ENCODE results near the gene FGA. TPM values are rescaled to one million over a fixed set of nuclear protein-coding genes. Genes with fewer than 3 reads are reported as not detected.

FGA gene
- polyA plus RNA-seq, 1 experiment: 0.09 TPM

DNA sequence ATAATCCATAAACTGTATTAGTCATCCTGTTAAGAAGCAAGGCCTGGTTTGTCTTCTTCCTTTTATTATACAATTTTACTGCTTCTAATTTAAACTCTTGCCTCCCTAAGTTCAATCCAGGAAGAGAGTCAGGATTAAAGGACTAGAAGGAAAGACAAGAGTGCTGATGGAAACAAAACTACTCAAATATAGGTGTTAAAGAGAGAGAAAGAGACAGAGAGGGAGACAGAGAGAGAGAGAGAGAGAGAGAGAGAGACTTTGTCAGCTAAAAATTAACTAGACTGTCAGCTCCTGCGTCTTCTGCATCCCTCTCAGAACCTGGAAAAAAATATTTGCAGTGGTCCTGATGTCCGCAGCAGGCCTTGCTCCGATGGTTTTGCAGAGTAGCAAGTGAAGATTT is 35.4 kb upstream of the FGA start:
- peaks cover 18% of the 10 kb centered on the region for H3K27me3 ChIP-seq (ENCODE audit: control insufficient read depth, insufficient read depth, low read length)
- ChIA-PET CTCF (interaction anchor here (0.8 to 9.7 kb wide), 8 partner anchors 8 to 90 kb away, joined by 3 to 183 read pairs (median 4); no protein-coding TSS in a partner anchor), POLR2A (no interaction called here)
- no peak for DNase-seq (ENCODE audit: low read depth, low spot score)
- H3K9me3 ChIP-seq (ENCODE audit: control insufficient read depth, insufficient read depth, low read length): no peaks in the 10 kb centered on the region; the same call in 1 of the 2 replicates
- TF ChIP-seq, protein P1, sequence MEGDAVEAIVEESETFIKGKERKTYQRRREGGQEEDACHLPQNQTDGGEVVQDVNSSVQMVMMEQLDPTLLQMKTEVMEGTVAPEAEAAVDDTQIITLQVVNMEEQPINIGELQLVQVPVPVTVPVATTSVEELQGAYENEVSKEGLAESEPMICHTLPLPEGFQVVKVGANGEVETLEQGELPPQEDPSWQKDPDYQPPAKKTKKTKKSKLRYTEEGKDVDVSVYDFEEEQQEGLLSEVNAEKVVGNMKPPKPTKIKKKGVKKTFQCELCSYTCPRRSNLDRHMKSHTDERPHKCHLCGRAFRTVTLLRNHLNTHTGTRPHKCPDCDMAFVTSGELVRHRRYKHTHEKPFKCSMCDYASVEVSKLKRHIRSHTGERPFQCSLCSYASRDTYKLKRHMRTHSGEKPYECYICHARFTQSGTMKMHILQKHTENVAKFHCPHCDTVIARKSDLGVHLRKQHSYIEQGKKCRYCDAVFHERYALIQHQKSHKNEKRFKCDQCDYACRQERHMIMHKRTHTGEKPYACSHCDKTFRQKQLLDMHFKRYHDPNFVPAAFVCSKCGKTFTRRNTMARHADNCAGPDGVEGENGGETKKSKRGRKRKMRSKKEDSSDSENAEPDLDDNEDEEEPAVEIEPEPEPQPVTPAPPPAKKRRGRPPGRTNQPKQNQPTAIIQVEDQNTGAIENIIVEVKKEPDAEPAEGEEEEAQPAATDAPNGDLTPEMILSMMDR (IDR thresholded peaks at IDR 0.05; ENCODE audit: low read depth, low read length): no peak
- H3K4me3 ChIP-seq (ENCODE audit: low read depth, low read length): no peak overlapping the region
- H3K27ac ChIP-seq (ENCODE audit: low read depth, low read length): no peak overlapping the region

DNA sequence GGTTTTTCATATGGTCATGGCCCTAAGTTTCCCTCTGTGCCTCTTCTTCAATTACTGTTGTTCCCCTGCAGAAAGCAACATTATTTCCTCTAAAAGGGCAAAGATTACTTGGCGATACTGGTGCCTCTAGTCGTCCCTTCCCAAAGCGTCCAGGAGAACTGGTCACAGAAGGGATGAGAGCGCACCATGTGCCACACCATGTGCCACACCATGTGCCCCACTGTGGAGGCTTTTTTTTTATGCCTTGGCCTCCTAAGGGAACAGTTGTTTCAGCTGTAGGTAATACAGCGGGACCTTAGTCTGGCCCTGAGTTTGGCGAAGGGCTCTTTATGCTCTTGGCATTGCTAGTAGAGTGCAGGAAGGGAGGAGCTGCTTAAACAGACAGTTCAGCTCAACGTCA is 33.5 kb upstream of the FGA start:
- Histone ChIP-seq H3K27me3 (ENCODE audit: control insufficient read depth, insufficient read depth, low read length) (peaks cover 18% of the 10 kb centered on the region), H3K27ac (ENCODE audit: low read depth, low read length) (no peak overlapping the region), H3K4me3 (ENCODE audit: low read depth, low read length) (no peak overlapping the region), H3K9me3 (ENCODE audit: control insufficient read depth, insufficient read depth, low read length) (no peaks in the 10 kb centered on the region; the same call in 1 of the 2 replicates)
- ChIA-PET CTCF (interaction anchor here (0.9 to 9.7 kb wide), 8 partner anchors 9 to 121 kb away, joined by 3 to 183 read pairs (median 6); partner anchors contain the start of gene PLRG1), POLR2A (no interaction called here)
- no peak for DNase-seq (ENCODE audit: low read depth, low spot score)
- TF ChIP-seq, protein P1 (IDR thresholded peaks at IDR 0.05; ENCODE audit: low read depth, low read length): no peak

DNA sequence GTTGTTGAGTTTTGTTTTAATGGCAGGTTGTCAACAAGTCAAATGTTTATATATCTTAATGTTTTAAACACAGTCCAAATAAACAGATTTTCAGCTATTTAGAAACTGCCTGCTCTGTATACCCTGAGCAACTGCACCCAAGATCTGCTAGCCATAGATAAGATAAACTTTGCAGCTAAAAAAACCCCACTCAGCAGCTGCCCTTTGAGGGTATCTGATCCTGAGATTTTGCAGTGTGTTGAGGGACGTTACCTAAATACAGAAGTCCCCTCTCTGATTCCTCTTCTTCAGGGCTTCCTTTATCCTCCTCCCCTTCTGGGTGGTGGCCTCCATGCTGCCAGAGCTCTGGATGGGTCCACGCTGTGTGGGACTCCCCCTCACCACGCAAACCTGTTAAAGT is 32.9 kb upstream of the FGA start:
- Histone ChIP-seq H3K4me3 (ENCODE audit: low read depth, low read length) (no peak overlapping the region), H3K9me3 (ENCODE audit: control insufficient read depth, insufficient read depth, low read length) (no peaks in the 10 kb centered on the region; the same call in 1 of the 2 replicates), H3K27ac (ENCODE audit: low read depth, low read length) (no peak overlapping the region), H3K27me3 (ENCODE audit: control insufficient read depth, insufficient read depth, low read length) (peaks cover 18% of the 10 kb centered on the region)
- ChIA-PET CTCF (interaction anchor here (0.6 to 9.7 kb wide), 12 partner anchors 9 to 1869 kb away, joined by 3 to 183 read pairs (median 4); partner anchors contain the start of genes FGB and PLRG1), POLR2A (no interaction called here)
- TF ChIP-seq, protein P1 (IDR thresholded peaks at IDR 0.05; ENCODE audit: low read depth, low read length): no peak
- no peak for DNase-seq (ENCODE audit: low read depth, low spot score)

DNA sequence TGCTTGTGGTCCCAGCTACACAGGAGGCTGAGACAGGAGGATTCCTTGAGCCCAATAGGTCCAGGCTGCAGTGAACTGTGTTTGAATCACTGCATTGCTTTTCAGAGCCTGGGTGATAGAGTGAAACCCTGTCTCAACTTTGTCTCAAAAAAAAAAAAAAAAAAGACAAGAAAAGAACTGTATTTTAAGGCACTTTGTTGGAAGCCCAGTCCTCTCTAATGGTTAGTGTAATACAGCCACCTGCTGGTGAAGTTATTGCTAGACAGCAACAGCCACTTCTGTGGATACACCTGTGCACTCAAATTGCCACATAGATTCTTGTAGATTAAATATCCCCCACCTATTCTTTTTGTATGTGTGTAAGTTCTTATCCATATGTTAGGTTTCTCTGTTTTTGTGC is 32.1 kb upstream of the FGA start:
- Histone ChIP-seq H3K27me3 (ENCODE audit: control insufficient read depth, insufficient read depth, low read length) (peaks cover 18% of the 10 kb centered on the region), H3K9me3 (ENCODE audit: control insufficient read depth, insufficient read depth, low read length) (no peaks in the 10 kb centered on the region; the same call in 1 of the 2 replicates), H3K4me3 (ENCODE audit: low read depth, low read length) (no peak overlapping the region), H3K27ac (ENCODE audit: low read depth, low read length) (no peak overlapping the region)
- CTCF ChIA-PET: interaction anchor here (0.6 to 9.7 kb wide), 14 partner anchors 10 to 1722 kb away, joined by 3 to 183 read pairs (median 4); partner anchors contain the start of genes FGB and PLRG1
- TF ChIP-seq, protein P1 (IDR thresholded peaks at IDR 0.05; ENCODE audit: low read depth, low read length): peak; percentile 56
- POLR2A ChIA-PET: no interaction called here
- peak; percentile 11 for DNase-seq (ENCODE audit: low read depth, low spot score)

DNA sequence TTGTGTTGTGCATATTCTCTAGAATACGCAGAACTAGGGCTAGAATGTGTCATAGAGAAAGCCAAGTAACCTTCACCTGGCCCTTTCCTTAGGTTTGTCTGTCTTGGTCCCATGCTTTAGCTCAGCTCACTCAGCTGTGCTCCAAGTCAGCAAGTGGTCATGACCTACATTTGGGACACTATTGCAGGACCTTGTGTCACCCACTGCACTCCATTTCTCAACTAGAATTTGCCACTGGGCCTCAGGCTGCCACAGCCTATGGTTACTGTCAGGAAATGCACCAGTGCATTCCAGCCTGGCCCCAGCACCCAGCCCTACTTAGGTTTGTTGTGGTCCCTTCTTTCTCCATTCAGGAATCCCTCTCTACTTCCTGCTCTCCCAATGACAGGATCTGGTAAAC is 29.6 kb upstream of the FGA start:
- POLR2A ChIA-PET: no interaction called here
- CTCF ChIA-PET: interaction anchor here (1.3 to 9.7 kb wide), 11 partner anchors 13 to 74 kb away, joined by 3 to 183 read pairs (median 13); partner anchors contain the start of gene PLRG1
- TF ChIP-seq, protein P1 (IDR thresholded peaks at IDR 0.05; ENCODE audit: low read depth, low read length): no peak

More for the DNA sequence above, 29.6 kb upstream of the FGA start:
- H3K27me3 ChIP-seq (ENCODE audit: control insufficient read depth, insufficient read depth, low read length): peaks cover 4% of the 10 kb centered on the region
- H3K4me3 ChIP-seq (ENCODE audit: low read depth, low read length): no peak overlapping the region
- H3K9me3 ChIP-seq (ENCODE audit: control insufficient read depth, insufficient read depth, low read length): no peaks in the 10 kb centered on the region
- H3K27ac ChIP-seq (ENCODE audit: low read depth, low read length): no peak overlapping the region
- no peak for DNase-seq (ENCODE audit: low read depth, low spot score)

Measured in AG04450 (cell line).